GM21528 (cell line): ENCODE measurements around the gene NHLH1.
"Not testable (repeated sequence)": the region's sequence is repeated elsewhere in the genome, so short reads cannot be mapped to it uniquely, and the experiment has no call there.

Experiments
- ATAC-seq: cut with Tn5 transposase; IDR thresholded peaks from one replicate; pipeline ENCODE4 v1.9.1; 2021; ENCODE audit warnings: mild to moderate bottlenecking, moderate library complexity; ENCODE audit not compliant: unreplicated experiment, low FRiP score

NHLH1 gene

DNA sequence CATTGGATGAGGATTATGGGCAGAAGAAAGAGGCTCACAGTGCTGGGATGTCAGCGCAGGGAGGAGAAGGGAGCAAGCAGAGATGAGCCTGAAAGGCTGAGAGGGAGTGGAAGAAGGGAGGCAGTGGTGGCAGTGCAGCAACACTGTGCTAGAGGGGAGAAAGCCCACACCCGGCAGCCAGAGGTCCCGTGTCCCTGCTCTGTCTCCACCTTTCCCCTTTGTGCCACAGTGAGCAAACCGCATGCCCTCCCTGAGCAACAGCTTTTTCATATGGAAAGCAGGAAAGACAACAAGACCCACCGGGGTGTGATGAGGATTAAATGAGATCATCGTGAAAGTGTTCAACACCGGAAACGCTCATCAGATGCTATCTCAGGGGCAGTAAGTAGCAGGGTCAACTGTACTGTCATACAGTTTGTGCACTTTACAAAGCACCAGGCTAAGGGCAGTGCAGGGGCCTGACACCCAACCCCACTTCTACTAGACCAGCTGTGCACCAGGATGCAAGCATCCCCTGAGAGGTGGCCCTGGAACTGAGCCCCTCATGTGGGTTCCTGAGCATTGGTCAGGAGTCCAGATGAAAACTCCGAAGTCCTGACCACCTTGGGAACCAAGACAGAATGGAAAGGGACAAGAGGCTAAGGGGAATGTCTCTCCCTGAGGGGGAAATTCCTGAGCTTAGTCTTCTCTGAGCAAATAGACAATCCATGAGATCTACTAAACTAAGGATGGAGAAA lies 9.1 kb downstream of the NHLH1 start:
- ATAC-seq: no peak

GRCh38 chr1:160376525-160377131 lies 9.8 kb downstream of the NHLH1 start:
- ATAC-seq: no peak

DNA sequence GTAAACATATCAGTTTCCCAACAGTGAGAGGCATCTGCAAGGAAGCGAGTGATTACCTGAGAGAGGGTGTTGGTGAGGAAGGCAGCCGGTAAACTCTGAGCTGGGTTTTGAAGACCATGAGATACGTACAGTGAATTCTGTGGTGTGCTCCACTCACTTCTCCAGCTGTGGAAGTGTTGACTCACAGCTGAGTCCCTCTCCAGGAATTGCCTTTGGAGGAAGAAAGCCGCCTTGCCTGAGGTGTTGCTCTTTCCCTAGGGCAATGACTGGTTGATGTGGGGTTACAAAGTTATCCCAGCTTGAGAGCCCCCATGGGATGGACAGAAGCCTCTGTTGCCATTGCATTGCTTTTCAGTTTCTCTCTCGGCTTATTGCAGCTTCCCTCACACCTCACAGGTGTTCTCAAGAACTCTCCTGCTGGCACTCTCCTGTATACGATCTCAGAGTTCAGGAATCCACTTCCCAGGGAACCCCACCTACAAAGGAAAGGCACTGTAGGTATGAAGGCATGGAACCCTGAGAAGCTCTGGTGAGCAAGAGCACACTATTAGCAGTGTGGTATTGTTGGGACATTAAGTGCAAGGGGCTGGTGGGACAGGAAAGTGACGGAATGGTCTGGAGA lies 10.8 kb downstream of the NHLH1 start:
- no peak for ATAC-seq

DNA sequence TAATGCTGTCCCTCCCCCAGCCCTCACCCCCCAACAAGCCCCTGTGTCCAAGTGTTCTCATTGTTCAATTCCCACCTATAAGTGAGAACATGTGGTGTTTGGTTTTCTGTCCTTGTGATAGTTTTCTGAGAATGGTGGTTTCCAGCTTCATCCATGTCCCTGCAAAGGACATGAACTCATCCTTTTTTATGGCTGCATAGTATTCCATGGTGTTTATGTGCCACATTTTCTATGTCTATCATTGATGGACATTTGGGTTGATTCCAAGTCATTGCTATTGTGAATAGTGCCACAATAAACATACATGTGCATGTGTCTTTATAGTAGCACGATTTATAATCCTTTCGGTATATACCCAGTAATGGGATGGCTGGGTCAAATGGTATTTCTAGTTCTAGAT lies 17.9 kb downstream of the NHLH1 start:
- not testable (repeated sequence) for ATAC-seq

- not testable (repeated sequence) for ATAC-seq
Observed at GRCh38 chr1:160388406-160388805, 21.5 kb downstream of the NHLH1 start.

GRCh38 chr1:160394673-160395072 lies 27.8 kb downstream of the NHLH1 start:
- no peak for ATAC-seq

GRCh38 chr1:160397651-160398050 lies 30.8 kb downstream of the NHLH1 start:
- ATAC-seq: no peak

GRCh38 chr1:160398823-160399222 lies 32.0 kb downstream of the NHLH1 start:
- no peak for ATAC-seq

DNA sequence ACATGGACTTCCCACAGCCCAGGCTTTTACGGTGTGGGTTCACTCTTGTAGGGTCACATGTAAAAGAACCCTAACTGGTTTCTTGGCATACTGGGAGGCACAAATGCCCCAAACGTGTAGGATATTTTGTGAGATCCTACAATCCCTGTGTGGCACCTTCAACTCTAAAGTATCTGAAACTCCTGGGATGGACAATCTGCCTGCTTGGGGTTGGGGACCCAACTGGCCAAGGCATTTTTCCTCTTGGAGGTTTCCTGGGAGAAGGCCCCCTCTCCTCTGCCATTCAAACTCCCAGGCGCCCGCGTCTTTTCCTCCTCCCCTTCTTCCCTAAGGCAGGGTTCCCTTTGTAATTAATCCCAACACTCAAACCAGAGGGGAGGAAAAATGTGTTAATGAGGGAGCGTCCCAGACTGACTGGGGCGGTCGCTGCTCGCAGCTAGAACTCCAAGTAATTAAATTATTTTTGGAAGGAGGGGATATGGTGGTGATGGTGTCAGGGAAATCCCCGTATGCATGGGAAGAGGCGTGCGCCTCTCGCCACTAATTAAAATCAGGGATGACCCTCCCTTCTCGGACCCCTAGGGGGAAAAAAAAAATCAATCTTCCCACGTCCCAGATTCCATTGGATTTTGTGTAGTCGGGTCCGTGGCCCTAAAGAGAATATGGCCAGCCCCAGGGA lies 32.8 kb downstream of the NHLH1 start:
- no peak for ATAC-seq

- no peak for ATAC-seq
Observed at GRCh38 chr1:160400223-160400645, 33.4 kb downstream of the NHLH1 start, which contains the start of gene VANGL2. TSS of gene VANGL2 (plus strand) at chr1:160400564. CDS start at chr1:160415838, 15,274 bp downstream.

- no peak for ATAC-seq
Observed at GRCh38 chr1:160400646-160401486, 34.0 kb downstream of the NHLH1 start.

DNA sequence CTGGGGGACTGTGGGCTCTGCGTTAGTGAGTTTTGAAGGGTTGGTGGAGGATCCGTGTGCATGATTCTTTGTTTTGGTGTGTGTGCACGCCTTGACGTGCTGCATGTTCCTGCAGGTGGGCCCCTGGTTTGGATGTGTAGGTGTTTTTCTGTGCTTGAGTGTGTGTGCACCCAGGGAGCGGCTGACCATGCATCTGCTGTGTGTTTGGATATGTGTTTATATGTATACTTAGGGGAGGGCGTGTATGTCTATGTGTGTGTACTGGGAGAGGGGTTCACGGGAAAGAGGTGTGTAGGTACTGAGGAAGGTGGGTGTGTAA lies 34.6 kb downstream of the NHLH1 start:
- no peak for ATAC-seq

GRCh38 chr1:160402001-160402795 lies 35.3 kb downstream of the NHLH1 start:
- no peak for ATAC-seq

GRCh38 chr1:160403244-160403643 lies 36.4 kb downstream of the NHLH1 start:
- no peak for ATAC-seq

DNA sequence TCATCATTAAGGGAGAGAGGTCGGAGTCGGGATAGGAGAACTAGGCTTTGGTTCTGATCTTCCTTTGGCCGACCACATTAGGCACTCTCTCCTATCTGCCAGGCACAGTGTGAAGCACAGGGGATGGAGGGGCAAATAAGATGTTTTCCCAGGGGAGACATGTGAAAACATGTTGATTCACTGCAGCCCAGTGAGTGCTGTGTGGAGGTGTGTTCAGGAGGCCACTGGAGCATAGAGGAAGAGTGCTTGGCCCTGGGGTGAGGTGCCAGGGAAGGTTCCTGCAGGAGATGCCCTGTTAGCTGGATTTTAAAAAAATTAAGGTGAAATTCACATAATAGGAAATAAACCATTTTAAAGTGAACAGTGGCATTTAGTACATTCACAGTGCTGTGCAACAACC lies 37.2 kb downstream of the NHLH1 start:
- ATAC-seq: no peak

- ATAC-seq: no peak
Observed at GRCh38 chr1:160405331-160405877, 38.5 kb downstream of the NHLH1 start.

DNA sequence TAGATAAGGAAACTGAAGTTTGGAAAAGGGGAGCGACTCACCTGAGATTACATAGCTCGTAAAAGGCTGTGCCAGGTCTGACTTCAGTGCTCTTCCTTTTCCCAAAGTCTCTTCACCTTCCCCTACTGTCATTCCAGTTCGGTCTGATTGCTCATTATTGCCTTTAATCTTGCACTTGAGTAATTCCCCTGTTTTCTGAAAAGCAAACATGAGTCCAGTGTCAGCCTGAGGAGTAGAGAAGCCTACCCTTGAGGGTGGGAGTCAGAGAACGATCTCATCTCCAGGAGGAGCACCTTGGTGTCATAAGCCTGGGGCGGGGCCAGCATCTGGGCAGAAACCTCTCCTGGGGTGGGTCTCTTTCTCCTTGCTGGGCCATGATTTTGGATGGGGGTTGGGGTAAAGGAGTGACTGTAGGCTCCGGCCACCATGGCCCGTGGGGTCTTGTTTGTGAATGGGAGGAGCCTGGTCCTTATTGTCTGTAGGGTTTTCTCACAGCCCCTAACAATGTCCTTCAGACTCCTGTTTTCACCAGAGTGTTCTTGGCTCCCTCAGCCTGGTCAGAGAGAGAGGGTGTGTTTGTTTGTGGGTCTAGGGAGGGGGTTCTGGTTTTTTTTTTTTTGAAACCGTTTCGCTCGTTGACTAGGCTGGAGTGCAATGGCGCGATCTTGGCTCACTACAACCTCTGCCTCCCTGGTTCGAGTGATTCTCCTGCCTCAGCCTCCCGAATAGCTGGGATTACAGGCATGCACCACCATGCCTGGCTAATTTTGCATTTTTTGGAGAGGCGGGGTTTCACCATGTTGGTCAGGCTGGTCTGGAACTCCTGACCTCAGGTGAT lies 39.5 kb downstream of the NHLH1 start:
- ATAC-seq: no peak
